Measurements from ENCODE around the gene MFAP3L. TPM values are rescaled to one million over a fixed set of nuclear protein-coding genes. Genes with fewer than 3 reads are reported as not detected.
"Not testable (repeated sequence)": the region's sequence is repeated elsewhere in the genome, so short reads cannot be mapped to it uniquely, and the experiment has no call there.

MFAP3L gene
- total RNA-seq, 1 experiment from 2014 or later: 6.8 TPM

GRCh38 chr4:170049766-170050165, 23.6 kb upstream of the MFAP3L start:
- DNase-seq: no peak
- intact Hi-C loops (cut with micrococcal nuclease; ENCODE audit: unreplicated experiment): loop anchor here (2.0 to 5.0 kb wide), 3 partner anchors 259 to 482 kb away; partner anchors contain the start of gene NEK1
- TF ChIP-seq CTCF (IDR thresholded peaks at IDR 0.05; ENCODE audit: unreplicated experiment): no peak
- Mint-ChIP-seq H3K36me3 (ENCODE audit: insufficient read depth, unreplicated experiment) (no peaks in the 10 kb centered on the region), H3K9me3 (ENCODE audit: low read depth, unreplicated experiment) (no peaks in the 10 kb centered on the region), H3K27me3 (ENCODE audit: unreplicated experiment) (no peaks in the 10 kb centered on the region), H3K27ac (ENCODE audit: unreplicated experiment) (no peak overlapping the region), H3K4me3 (ENCODE audit: low read depth, unreplicated experiment) (no peak overlapping the region), H3K4me1 (ENCODE audit: low read depth, unreplicated experiment) (no peaks in the 10 kb centered on the region)
- no TSS peak for BruUV-seq (replicated peaks)
- CTCF ChIA-PET: interaction anchor here (0.7 kb wide), 1 partner anchor 646 kb away, joined by 3 read pairs; no protein-coding TSS in a partner anchor

GRCh38 chr4:170047771-170048354, 21.7 kb upstream of the MFAP3L start:
- no peak for TF ChIP-seq CTCF (IDR thresholded peaks at IDR 0.05; ENCODE audit: unreplicated experiment)
- Mint-ChIP-seq H3K4me1 (ENCODE audit: low read depth, unreplicated experiment) (no peaks in the 10 kb centered on the region), H3K36me3 (ENCODE audit: insufficient read depth, unreplicated experiment) (no peaks in the 10 kb centered on the region), H3K27ac (ENCODE audit: unreplicated experiment) (no peak overlapping the region), H3K9me3 (ENCODE audit: low read depth, unreplicated experiment) (no peaks in the 10 kb centered on the region), H3K4me3 (ENCODE audit: low read depth, unreplicated experiment) (no peak overlapping the region), H3K27me3 (ENCODE audit: unreplicated experiment) (no peaks in the 10 kb centered on the region)
- intact Hi-C loops (cut with micrococcal nuclease; ENCODE audit: unreplicated experiment): loop anchor here (1.0 to 5.0 kb wide), 4 partner anchors 238 to 481 kb away; partner anchors contain the start of gene NEK1
- CTCF ChIA-PET: interaction anchor here (0.5 to 0.8 kb wide), 2 partner anchors 237 to 276 kb away, joined by 3 to 5 read pairs; no protein-coding TSS in a partner anchor
- peak; percentile 44 for DNase-seq
- no TSS peak for BruUV-seq (replicated peaks)

- not testable (repeated sequence) for H3K27ac Mint-ChIP-seq (ENCODE audit: unreplicated experiment); BruUV-seq (replicated peaks)
- intact Hi-C loops (cut with micrococcal nuclease; ENCODE audit: unreplicated experiment): loop anchor here (5.0 kb wide), 2 partner anchors 434 to 479 kb away; partner anchors contain the start of gene NEK1
Measured at GRCh38 chr4:170046156-170046555, 20.0 kb upstream of the MFAP3L start.

GRCh38 chr4:170040031-170040680, 14.0 kb upstream of the MFAP3L start:
- DNase-seq: no peak
- intact Hi-C loops (cut with micrococcal nuclease; ENCODE audit: unreplicated experiment): no loop called here
- H3K36me3 Mint-ChIP-seq (ENCODE audit: insufficient read depth, unreplicated experiment): no peaks in the 10 kb centered on the region

More at GRCh38 chr4:170046156-170046555, 20.0 kb upstream of the MFAP3L start:
- H3K9me3 Mint-ChIP-seq (ENCODE audit: low read depth, unreplicated experiment); H3K27me3 Mint-ChIP-seq (ENCODE audit: unreplicated experiment); CTCF ChIA-PET; DNase-seq; H3K36me3 Mint-ChIP-seq (ENCODE audit: insufficient read depth, unreplicated experiment); H3K4me3 Mint-ChIP-seq (ENCODE audit: low read depth, unreplicated experiment); H3K4me1 Mint-ChIP-seq (ENCODE audit: low read depth, unreplicated experiment): not testable (repeated sequence)

More at GRCh38 chr4:170040031-170040680, 14.0 kb upstream of the MFAP3L start:
- no peaks in the 10 kb centered on the region for H3K27me3 Mint-ChIP-seq (ENCODE audit: unreplicated experiment)
- H3K4me1 Mint-ChIP-seq (ENCODE audit: low read depth, unreplicated experiment): no peaks in the 10 kb centered on the region
- CTCF ChIA-PET: interaction anchor here (1.0 kb wide), 1 partner anchor 249 kb away, joined by 3 read pairs; no protein-coding TSS in a partner anchor
- H3K4me3 Mint-ChIP-seq (ENCODE audit: low read depth, unreplicated experiment): no peak overlapping the region
- no peaks in the 10 kb centered on the region for H3K9me3 Mint-ChIP-seq (ENCODE audit: low read depth, unreplicated experiment)
- H3K27ac Mint-ChIP-seq (ENCODE audit: unreplicated experiment): no peak overlapping the region
- TF ChIP-seq CTCF (IDR thresholded peaks at IDR 0.05; ENCODE audit: unreplicated experiment): no peak
- no TSS peak for BruUV-seq (replicated peaks)

All from Calu3 (cell line).